Neural progenitor cell (in vitro differentiated cells): ENCODE data around the gene CPA4.

Experiments used
- EZH2phosphoT487 ChIP-seq: fragments of 200-600 bp; sonication (generic); IDR thresholded peaks from 2 replicates; pipeline ENCODE4 v1.6.1; 2017; ENCODE audit warnings: antibody characterized with exemption
- TF ChIP-seq, protein P1 (sequence below): fragments of 200-600 bp; sonication (generic); IDR thresholded peaks from 2 replicates; pipeline ENCODE4 v1.5.1; 2017; ENCODE audit warnings: antibody characterized with exemption, mild to moderate bottlenecking

DNA sequence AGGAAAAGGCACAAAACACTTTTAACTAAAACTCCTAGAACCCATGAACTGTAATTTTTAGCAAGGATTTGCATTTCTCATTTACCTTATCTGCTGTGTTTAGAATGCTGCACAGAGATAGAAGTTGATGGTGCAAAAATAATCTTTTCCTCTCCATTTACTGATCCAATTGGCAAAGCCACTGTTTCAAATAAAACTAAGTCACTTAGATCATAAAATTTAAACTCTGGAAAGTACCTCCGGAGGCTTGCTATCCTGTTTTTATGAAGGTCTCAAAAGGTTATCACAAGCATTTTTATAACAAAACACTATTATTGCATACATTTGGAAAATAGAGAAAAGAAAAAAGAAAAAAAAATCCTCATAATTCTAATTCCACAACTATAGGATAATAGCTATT, 18.7 kb upstream of the CPA4 start:
- no peak for TF ChIP-seq EZH2phosphoT487
- TF ChIP-seq, protein P1, sequence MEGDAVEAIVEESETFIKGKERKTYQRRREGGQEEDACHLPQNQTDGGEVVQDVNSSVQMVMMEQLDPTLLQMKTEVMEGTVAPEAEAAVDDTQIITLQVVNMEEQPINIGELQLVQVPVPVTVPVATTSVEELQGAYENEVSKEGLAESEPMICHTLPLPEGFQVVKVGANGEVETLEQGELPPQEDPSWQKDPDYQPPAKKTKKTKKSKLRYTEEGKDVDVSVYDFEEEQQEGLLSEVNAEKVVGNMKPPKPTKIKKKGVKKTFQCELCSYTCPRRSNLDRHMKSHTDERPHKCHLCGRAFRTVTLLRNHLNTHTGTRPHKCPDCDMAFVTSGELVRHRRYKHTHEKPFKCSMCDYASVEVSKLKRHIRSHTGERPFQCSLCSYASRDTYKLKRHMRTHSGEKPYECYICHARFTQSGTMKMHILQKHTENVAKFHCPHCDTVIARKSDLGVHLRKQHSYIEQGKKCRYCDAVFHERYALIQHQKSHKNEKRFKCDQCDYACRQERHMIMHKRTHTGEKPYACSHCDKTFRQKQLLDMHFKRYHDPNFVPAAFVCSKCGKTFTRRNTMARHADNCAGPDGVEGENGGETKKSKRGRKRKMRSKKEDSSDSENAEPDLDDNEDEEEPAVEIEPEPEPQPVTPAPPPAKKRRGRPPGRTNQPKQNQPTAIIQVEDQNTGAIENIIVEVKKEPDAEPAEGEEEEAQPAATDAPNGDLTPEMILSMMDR, result no peak
